Ishikawa (cell line): ENCODE measurements around the gene MRTFA.

Experiments
- CEBPB ChIP-seq: IDR thresholded peaks from 2 replicates; pipeline ENCODE4 v1.6.1; 2012
- CREB1 ChIP-seq: IDR thresholded peaks from 2 replicates; pipeline ENCODE4 v1.6.1; 2012; ENCODE audit warnings: low read depth
- EP300 ChIP-seq: IDR thresholded peaks from 2 replicates; pipeline ENCODE4 v1.6.1; 2012; ENCODE audit warnings: borderline replicate concordance
- FOXM1 ChIP-seq: IDR thresholded peaks from 2 replicates; pipeline ENCODE4 v1.6.1; 2012; ENCODE audit warnings: low read depth, borderline replicate concordance
- MAX ChIP-seq: IDR thresholded peaks from 2 replicates; pipeline ENCODE4 v1.6.1; 2012
- RAD21 ChIP-seq: IDR thresholded peaks from 2 replicates; pipeline ENCODE4 v1.6.1; 2012; ENCODE audit warnings: low read depth
- TCF12 ChIP-seq: IDR thresholded peaks from 2 replicates; pipeline ENCODE4 v1.6.1; 2012; ENCODE audit warnings: low read depth
- USF1 ChIP-seq: IDR thresholded peaks from 2 replicates; pipeline ENCODE4 v1.6.1; 2012
- ZBTB7A ChIP-seq: IDR thresholded peaks from 2 replicates; pipeline ENCODE4 v1.6.1; 2012; ENCODE audit warnings: low read depth

DNA sequence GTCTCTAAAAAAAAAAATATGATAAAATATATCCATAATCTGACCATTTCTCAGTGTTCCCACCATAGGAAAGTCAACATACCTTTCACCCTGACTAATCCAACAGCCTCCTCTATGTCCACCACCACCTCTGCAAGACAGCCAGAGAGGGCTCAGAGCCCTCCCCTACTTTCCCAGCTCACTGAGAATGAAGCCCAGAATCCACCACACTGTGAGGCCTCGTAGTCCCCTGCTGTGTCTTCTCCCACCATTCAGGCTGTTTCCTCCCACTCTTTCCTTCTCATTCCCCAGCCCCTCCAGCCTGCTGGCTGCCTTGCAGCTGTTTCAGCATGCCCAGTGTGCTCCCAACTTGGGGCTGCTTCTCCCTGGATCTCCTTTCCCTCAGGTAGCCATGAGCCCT is 239.1 kb downstream of the MRTFA start:
- TF ChIP-seq USF1 (no peak), MAX (no peak), CEBPB (no peak), CREB1 (no peak), ZBTB7A (no peak), EP300 (no peak), TCF12 (no peak), FOXM1 (no peak), RAD21 (no peak)
